Activated CD8-positive, alpha-beta memory T cell treated with anti-CD3 and anti-CD28 coated beads for 1 hour (primary cell): ENCODE measurements around the gene MYF5.
"Not testable (repeated sequence)": the region's sequence is repeated elsewhere in the genome, so short reads cannot be mapped to it uniquely, and the experiment has no call there.

Experiments
- DNase-seq, 2 donors: peaks; one replicate each; pipeline ENCODE4 v3.0.0-alpha.2; 2020; ENCODE audit warnings: low read depth in 1 of 2; ENCODE audit errors: extremely low read depth in 1 of 2

Gene MYF5

GRCh38 chr12:80716696-80717469, at the start of gene MYF5:
Gene MYF5, plus strand, starts transcription at chr12:80716912. Its CDS starts 152 bp downstream, at chr12:80717064.
- no peak for DNase-seq

- DNase-seq, result no peak
Observed at GRCh38 chr12:80670214-80670613, 46.5 kb upstream of the MYF5 start.

- not testable (repeated sequence) for DNase-seq
Observed at GRCh38 chr12:80676042-80676636, 40.6 kb upstream of the MYF5 start.

- DNase-seq, result no peak
Observed at GRCh38 chr12:80676856-80677255, 39.9 kb upstream of the MYF5 start.

- no peak for DNase-seq
Observed at GRCh38 chr12:80677994-80678393, 38.7 kb upstream of the MYF5 start.

GRCh38 chr12:80679346-80680131, 37.2 kb upstream of the MYF5 start:
- DNase-seq, result no peak

GRCh38 chr12:80681287-80681686, 35.4 kb upstream of the MYF5 start:
- no peak for DNase-seq

GRCh38 chr12:80681786-80682185, 34.9 kb upstream of the MYF5 start:
- no peak for DNase-seq

GRCh38 chr12:80684077-80684495, 32.6 kb upstream of the MYF5 start:
- no peak for DNase-seq

- no peak for DNase-seq
Observed at GRCh38 chr12:80690090-80690489, 26.6 kb upstream of the MYF5 start.

GRCh38 chr12:80690513-80690912, 26.2 kb upstream of the MYF5 start:
- no peak for DNase-seq

GRCh38 chr12:80692114-80692513, 24.6 kb upstream of the MYF5 start:
- no peak for DNase-seq

- no peak for DNase-seq
Observed at GRCh38 chr12:80697270-80697887, 19.3 kb upstream of the MYF5 start.

- no peak for DNase-seq
Observed at GRCh38 chr12:80698256-80698655, 18.5 kb upstream of the MYF5 start.

GRCh38 chr12:80698847-80699542, 17.7 kb upstream of the MYF5 start:
- no peak for DNase-seq

- no peak for DNase-seq
Observed at GRCh38 chr12:80700327-80700726, 16.4 kb upstream of the MYF5 start.

- DNase-seq, result no peak
Observed at GRCh38 chr12:80701388-80701787, 15.3 kb upstream of the MYF5 start.

- no peak for DNase-seq
Observed at GRCh38 chr12:80702889-80703805, 13.6 kb upstream of the MYF5 start.

GRCh38 chr12:80704420-80704819, 12.3 kb upstream of the MYF5 start:
- DNase-seq, result no peak
